Activated naive CD8-positive, alpha-beta T cell treated with anti-CD3 and anti-CD28 coated beads, Interleukin-2, amount 50 U/mL, for 24 hours (primary cell): ENCODE results near the gene CPPED1.
A peak's percentile ranks its signal among the peaks of the same experiment; 100 is the strongest.

ENCODE experiments used
- ATAC-seq: fragments of 150-1000 bp; cut with Tn5 transposase; one replicate; pipeline ENCODE4 v1.10.0; 2021
- DNase-seq: peaks from one replicate; pipeline ENCODE4 v3.0.0; 2021
- H3K27ac Mint-ChIP-seq: one replicate; pipeline ENCODE4 v1.8.0; 2021; ENCODE audit warnings: mild to moderate bottlenecking, mixed read lengths
- H3K27me3 Mint-ChIP-seq: one replicate; pipeline ENCODE4 v1.8.0; 2021; ENCODE audit warnings: mixed read lengths
- H3K36me3 Mint-ChIP-seq: one replicate; pipeline ENCODE4 v1.8.0; 2021; ENCODE audit warnings: low read depth, mixed read lengths
- H3K4me1 Mint-ChIP-seq: one replicate; pipeline ENCODE4 v1.8.0; 2021; ENCODE audit warnings: mixed read lengths
- H3K4me3 Mint-ChIP-seq: one replicate; pipeline ENCODE4 v1.8.0; 2021; ENCODE audit warnings: mild to moderate bottlenecking, moderate library complexity, mixed read lengths
- H3K9me3 Mint-ChIP-seq: one replicate; pipeline ENCODE4 v1.8.0; 2021; ENCODE audit warnings: mixed read lengths

CPPED1 gene

GRCh38 chr16:12625068-12625467 lies 178.6 kb downstream of the CPPED1 start:
- H3K4me3 Mint-ChIP-seq, result no peak overlapping the region
- ATAC-seq (no peak), DNase-seq (no peak)
- H3K27ac Mint-ChIP-seq, result no peak overlapping the region
- H3K9me3 Mint-ChIP-seq, result no peaks in the 10 kb centered on the region
- peaks cover 2% of the 10 kb centered on the region for H3K36me3 Mint-ChIP-seq
- H3K27me3 Mint-ChIP-seq, result peaks cover 2% of the 10 kb centered on the region
- peaks cover 6% of the 10 kb centered on the region for H3K4me1 Mint-ChIP-seq

- Mint-ChIP-seq H3K27ac (peak overlapping the region; percentile 25), H3K27me3 (no peaks in the 10 kb centered on the region), H3K9me3 (no peaks in the 10 kb centered on the region), H3K4me1 (peaks cover 35% of the 10 kb centered on the region), H3K36me3 (no peaks in the 10 kb centered on the region), H3K4me3 (no peak overlapping the region)
- DNase-seq (no peak), ATAC-seq (no peak)
These were observed 183.5 kb downstream of the CPPED1 start for GRCh38 chr16:12620150-12620549.

GRCh38 chr16:12618515-12618914 lies 185.2 kb downstream of the CPPED1 start:
- H3K4me3 Mint-ChIP-seq, result no peak overlapping the region
- peaks cover 43% of the 10 kb centered on the region for H3K4me1 Mint-ChIP-seq
- ATAC-seq, result no peak

GRCh38 chr16:12617401-12617819 lies 186.3 kb downstream of the CPPED1 start:
- peak overlapping the region; percentile 60 for H3K4me3 Mint-ChIP-seq
- peaks cover 6% of the 10 kb centered on the region for H3K27me3 Mint-ChIP-seq
- no peaks in the 10 kb centered on the region for H3K9me3 Mint-ChIP-seq
- peaks cover 54% of the 10 kb centered on the region for H3K4me1 Mint-ChIP-seq
- H3K36me3 Mint-ChIP-seq, result peaks cover 1% of the 10 kb centered on the region
- DNase-seq (peak; percentile 28), ATAC-seq (peak; percentile 31)
- H3K27ac Mint-ChIP-seq, result peak overlapping the region; percentile 28

More at GRCh38 chr16:12618515-12618914, 185.2 kb downstream of the CPPED1 start:
- Mint-ChIP-seq H3K27ac (no peak overlapping the region), H3K9me3 (no peaks in the 10 kb centered on the region), H3K27me3 (peaks cover 5% of the 10 kb centered on the region), H3K36me3 (peaks cover 1% of the 10 kb centered on the region)
- DNase-seq, result no peak

- Mint-ChIP-seq H3K36me3 (peaks cover 1% of the 10 kb centered on the region), H3K27ac (peak overlapping the region; percentile 55), H3K4me1 (peaks cover 50% of the 10 kb centered on the region), H3K4me3 (no peak overlapping the region), H3K27me3 (peaks cover 6% of the 10 kb centered on the region), H3K9me3 (no peaks in the 10 kb centered on the region)
- ATAC-seq (no peak), DNase-seq (no peak)
These were observed 188.9 kb downstream of the CPPED1 start for GRCh38 chr16:12614662-12615278.

GRCh38 chr16:12613992-12614661 lies 189.6 kb downstream of the CPPED1 start:
- H3K36me3 Mint-ChIP-seq, result peaks cover 1% of the 10 kb centered on the region
- peaks cover 6% of the 10 kb centered on the region for H3K27me3 Mint-ChIP-seq
- peaks cover 46% of the 10 kb centered on the region for H3K4me1 Mint-ChIP-seq
- no peak for DNase-seq
- no peak for ATAC-seq
- H3K4me3 Mint-ChIP-seq, result no peak overlapping the region
- peak overlapping the region; percentile 80 for H3K27ac Mint-ChIP-seq
- peaks cover 3% of the 10 kb centered on the region for H3K9me3 Mint-ChIP-seq

- peak; percentile 50 for DNase-seq
- peak overlapping the region; percentile 21 for H3K4me3 Mint-ChIP-seq
- H3K27me3 Mint-ChIP-seq, result peaks cover 6% of the 10 kb centered on the region
- H3K4me1 Mint-ChIP-seq, result peaks cover 43% of the 10 kb centered on the region
- H3K9me3 Mint-ChIP-seq, result peaks cover 10% of the 10 kb centered on the region
- ATAC-seq, result peak; percentile 85
- H3K36me3 Mint-ChIP-seq, result peaks cover 1% of the 10 kb centered on the region
- peak overlapping the region; percentile 80 for H3K27ac Mint-ChIP-seq
These were observed 190.3 kb downstream of the CPPED1 start for GRCh38 chr16:12613131-12613991.

GRCh38 chr16:12612598-12613101 lies 191.0 kb downstream of the CPPED1 start:
- DNase-seq (peak; percentile 13), ATAC-seq (peak; percentile 53)
- Mint-ChIP-seq H3K4me3 (no peak overlapping the region), H3K27me3 (peaks cover 6% of the 10 kb centered on the region), H3K36me3 (peaks cover 1% of the 10 kb centered on the region), H3K4me1 (peaks cover 36% of the 10 kb centered on the region), H3K9me3 (peaks cover 10% of the 10 kb centered on the region), H3K27ac (peak overlapping the region; percentile 80)

- ATAC-seq (no peak), DNase-seq (no peak)
- H3K9me3 Mint-ChIP-seq, result peaks cover 10% of the 10 kb centered on the region
- peaks cover 6% of the 10 kb centered on the region for H3K27me3 Mint-ChIP-seq
- peaks cover 1% of the 10 kb centered on the region for H3K36me3 Mint-ChIP-seq
- H3K4me3 Mint-ChIP-seq, result no peak overlapping the region
- H3K27ac Mint-ChIP-seq, result peak overlapping the region; percentile 80
- peaks cover 30% of the 10 kb centered on the region for H3K4me1 Mint-ChIP-seq
These were observed 191.6 kb downstream of the CPPED1 start for GRCh38 chr16:12611916-12612597.

GRCh38 chr16:12611006-12611477 lies 192.6 kb downstream of the CPPED1 start:
- ATAC-seq, result no peak
- Mint-ChIP-seq H3K27me3 (peaks cover 11% of the 10 kb centered on the region), H3K4me1 (peaks cover 23% of the 10 kb centered on the region), H3K4me3 (no peak overlapping the region), H3K27ac (no peak overlapping the region), H3K36me3 (peaks cover 1% of the 10 kb centered on the region), H3K9me3 (peaks cover 19% of the 10 kb centered on the region)
- DNase-seq, result no peak

- DNase-seq, result no peak
- Mint-ChIP-seq H3K27ac (no peak overlapping the region), H3K36me3 (peaks cover 1% of the 10 kb centered on the region), H3K4me3 (no peak overlapping the region), H3K27me3 (peaks cover 11% of the 10 kb centered on the region), H3K9me3 (peaks cover 19% of the 10 kb centered on the region), H3K4me1 (peaks cover 23% of the 10 kb centered on the region)
- ATAC-seq, result no peak
These were observed 193.6 kb downstream of the CPPED1 start for GRCh38 chr16:12609937-12610699.
